Dendritic cell treated with granulocyte-macrophage colony-stimulating factor and Interleukin-4, amounts not matched to agents 40 ng/mL and 50 ng/mL, for 4 days (primary cell): ENCODE results near the gene FREM1.
"Not testable (repeated sequence)": the region's sequence is repeated elsewhere in the genome, so short reads cannot be mapped to it uniquely, and the experiment has no call there.

Experiments
- H3K27ac Mint-ChIP-seq: one replicate; pipeline ENCODE4 v1.8.0; 2022; ENCODE audit warnings: mild to moderate bottlenecking, mixed read lengths
- H3K27me3 Mint-ChIP-seq: one replicate; pipeline ENCODE4 v1.8.0; 2022; ENCODE audit warnings: mild to moderate bottlenecking, mixed read lengths
- H3K36me3 Mint-ChIP-seq: one replicate; pipeline ENCODE4 v1.8.0; 2022; ENCODE audit warnings: low read depth, mixed read lengths
- H3K4me1 Mint-ChIP-seq: one replicate; pipeline ENCODE4 v1.8.0; 2022; ENCODE audit warnings: low read depth, mixed read lengths
- H3K4me3 Mint-ChIP-seq: one replicate; pipeline ENCODE4 v1.8.0; 2022; ENCODE audit warnings: mild to moderate bottlenecking, moderate library complexity, mixed read lengths
- H3K9me3 Mint-ChIP-seq: one replicate; pipeline ENCODE4 v1.8.0; 2022; ENCODE audit warnings: mixed read lengths
- intact Hi-C: fragments of 100-400 bp; cut with micrococcal nuclease; formaldehyde crosslinking; loops from one replicate; pipeline ENCODE4 v1.15.0; 2022

Gene FREM1

GRCh38 chr9:14932231-14932630, 22.0 kb upstream of the FREM1 start:
- no peak overlapping the region for H3K4me3 Mint-ChIP-seq
- H3K4me1 Mint-ChIP-seq = no peaks in the 10 kb centered on the region
- H3K27me3 Mint-ChIP-seq = no peaks in the 10 kb centered on the region
- no peaks in the 10 kb centered on the region for H3K9me3 Mint-ChIP-seq
- intact Hi-C loops = no loop called here
- no peak overlapping the region for H3K27ac Mint-ChIP-seq
- H3K36me3 Mint-ChIP-seq = no peaks in the 10 kb centered on the region

- Mint-ChIP-seq H3K27ac (no peak overlapping the region), H3K27me3 (no peaks in the 10 kb centered on the region), H3K36me3 (no peaks in the 10 kb centered on the region), H3K4me1 (no peaks in the 10 kb centered on the region), H3K9me3 (no peaks in the 10 kb centered on the region), H3K4me3 (no peak overlapping the region)
- intact Hi-C loops = no loop called here
Measured at GRCh38 chr9:14926941-14927624, 16.9 kb upstream of the FREM1 start.

GRCh38 chr9:14924230-14925219, 14.3 kb upstream of the FREM1 start:
- intact Hi-C loops = no loop called here
- H3K27me3 Mint-ChIP-seq = no peaks in the 10 kb centered on the region
- H3K4me1 Mint-ChIP-seq = no peaks in the 10 kb centered on the region
- no peaks in the 10 kb centered on the region for H3K36me3 Mint-ChIP-seq
- H3K27ac Mint-ChIP-seq = no peak overlapping the region
- no peak overlapping the region for H3K4me3 Mint-ChIP-seq
- H3K9me3 Mint-ChIP-seq = no peaks in the 10 kb centered on the region

GRCh38 chr9:14923701-14924100, 13.5 kb upstream of the FREM1 start:
- Mint-ChIP-seq H3K4me1 (no peaks in the 10 kb centered on the region), H3K36me3 (no peaks in the 10 kb centered on the region), H3K27ac (no peak overlapping the region), H3K27me3 (no peaks in the 10 kb centered on the region), H3K9me3 (no peaks in the 10 kb centered on the region), H3K4me3 (no peak overlapping the region)
- intact Hi-C loops = no loop called here

- H3K9me3 Mint-ChIP-seq, H3K27me3 Mint-ChIP-seq, H3K27ac Mint-ChIP-seq, intact Hi-C loops, H3K4me1 Mint-ChIP-seq, H3K4me3 Mint-ChIP-seq, H3K36me3 Mint-ChIP-seq: not testable (repeated sequence)
Measured at GRCh38 chr9:14920805-14921204, 10.6 kb upstream of the FREM1 start.

GRCh38 chr9:14913366-14913765, 3.1 kb upstream of the FREM1 start:
- H3K36me3 Mint-ChIP-seq = no peaks in the 10 kb centered on the region
- no peaks in the 10 kb centered on the region for H3K9me3 Mint-ChIP-seq
- no peak overlapping the region for H3K4me3 Mint-ChIP-seq
- intact Hi-C loops = no loop called here
- no peak overlapping the region for H3K27ac Mint-ChIP-seq
- no peaks in the 10 kb centered on the region for H3K27me3 Mint-ChIP-seq
- H3K4me1 Mint-ChIP-seq = no peaks in the 10 kb centered on the region

GRCh38 chr9:14912859-14913258, 2.6 kb upstream of the FREM1 start:
- Mint-ChIP-seq H3K4me3 (no peak overlapping the region), H3K27me3 (peaks cover 2% of the 10 kb centered on the region), H3K36me3 (no peaks in the 10 kb centered on the region), H3K9me3 (no peaks in the 10 kb centered on the region), H3K27ac (no peak overlapping the region), H3K4me1 (no peaks in the 10 kb centered on the region)
- intact Hi-C loops = no loop called here

- peaks cover 2% of the 10 kb centered on the region for H3K27me3 Mint-ChIP-seq
- H3K27ac Mint-ChIP-seq = no peak overlapping the region
- H3K36me3 Mint-ChIP-seq = no peaks in the 10 kb centered on the region
- no peaks in the 10 kb centered on the region for H3K4me1 Mint-ChIP-seq
- no peaks in the 10 kb centered on the region for H3K9me3 Mint-ChIP-seq
- intact Hi-C loops = no loop called here
- no peak overlapping the region for H3K4me3 Mint-ChIP-seq
Measured at GRCh38 chr9:14911046-14911445, 818 bp upstream of the FREM1 start.

GRCh38 chr9:14909601-14909960, 647 bp downstream of the FREM1 start:
- peaks cover 2% of the 10 kb centered on the region for H3K27me3 Mint-ChIP-seq
- intact Hi-C loops = no loop called here
- no peaks in the 10 kb centered on the region for H3K4me1 Mint-ChIP-seq
- no peak overlapping the region for H3K4me3 Mint-ChIP-seq
- no peak overlapping the region for H3K27ac Mint-ChIP-seq
- H3K9me3 Mint-ChIP-seq = no peaks in the 10 kb centered on the region
- no peaks in the 10 kb centered on the region for H3K36me3 Mint-ChIP-seq

- no peaks in the 10 kb centered on the region for H3K4me1 Mint-ChIP-seq
- H3K9me3 Mint-ChIP-seq = no peaks in the 10 kb centered on the region
- no peak overlapping the region for H3K27ac Mint-ChIP-seq
- intact Hi-C loops = no loop called here
- H3K36me3 Mint-ChIP-seq = no peaks in the 10 kb centered on the region
- H3K27me3 Mint-ChIP-seq = peaks cover 2% of the 10 kb centered on the region
- no peak overlapping the region for H3K4me3 Mint-ChIP-seq
Measured at GRCh38 chr9:14909181-14909580, 1.0 kb downstream of the FREM1 start.

GRCh38 chr9:14908295-14909180, 1.7 kb downstream of the FREM1 start:
- intact Hi-C loops = no loop called here
- Mint-ChIP-seq H3K9me3 (no peaks in the 10 kb centered on the region), H3K4me3 (no peak overlapping the region), H3K36me3 (no peaks in the 10 kb centered on the region), H3K4me1 (no peaks in the 10 kb centered on the region), H3K27me3 (peaks cover 2% of the 10 kb centered on the region), H3K27ac (no peak overlapping the region)

GRCh38 chr9:14907696-14908095, 2.5 kb downstream of the FREM1 start:
- no peaks in the 10 kb centered on the region for H3K9me3 Mint-ChIP-seq
- H3K4me1 Mint-ChIP-seq = no peaks in the 10 kb centered on the region
- intact Hi-C loops = no loop called here
- H3K27ac Mint-ChIP-seq = no peak overlapping the region
- no peak overlapping the region for H3K4me3 Mint-ChIP-seq
- H3K36me3 Mint-ChIP-seq = no peaks in the 10 kb centered on the region
- H3K27me3 Mint-ChIP-seq = peaks cover 2% of the 10 kb centered on the region

- peaks cover 2% of the 10 kb centered on the region for H3K27me3 Mint-ChIP-seq
- intact Hi-C loops = no loop called here
- no peaks in the 10 kb centered on the region for H3K4me1 Mint-ChIP-seq
- H3K27ac Mint-ChIP-seq = no peak overlapping the region
- H3K4me3 Mint-ChIP-seq = no peak overlapping the region
- H3K36me3 Mint-ChIP-seq = no peaks in the 10 kb centered on the region
- H3K9me3 Mint-ChIP-seq = no peaks in the 10 kb centered on the region
Measured at GRCh38 chr9:14907360-14907685, 2.9 kb downstream of the FREM1 start.
